Cortex of kidney (tissue), 1 donor: Measurements from ENCODE around the gene IP6K3.

Source experiments
- DNase-seq: peaks from one replicate; lab custom pipeline; 2025; lab: John Stamatoyannopoulos, UW

Gene IP6K3

GRCh38 chr6:33746651-33747100, at the start of gene IP6K3:
Gene IP6K3, minus strand, starts transcription at chr6:33746905. Its CDS starts 11,429 bp downstream, at chr6:33735476.
- DNase-seq: no peak

GRCh38 chr6:33794910-33795623, 48.4 kb upstream of the IP6K3 start:
- DNase-seq: no peak

DNA sequence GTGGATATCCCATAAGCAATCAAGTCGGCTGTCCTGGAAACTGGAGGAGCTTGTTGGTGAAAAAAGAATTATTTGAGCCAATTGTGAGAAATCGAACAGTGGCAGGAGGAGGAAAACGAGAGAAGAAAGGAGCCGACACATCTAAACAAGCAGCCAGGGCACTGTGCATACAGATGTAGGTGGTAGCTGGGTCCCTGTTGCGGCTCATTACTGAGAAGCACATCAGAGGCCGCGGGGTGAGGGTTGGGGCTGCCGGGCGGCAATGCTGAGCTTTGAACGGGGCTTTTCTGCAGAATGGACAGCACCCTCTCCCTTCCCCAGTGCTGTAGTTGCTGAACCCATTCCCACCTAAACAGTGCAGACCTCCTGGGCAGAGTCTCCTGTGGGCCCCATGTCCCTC, 46.3 kb upstream of the IP6K3 start:
- DNase-seq: no peak

GRCh38 chr6:33791620-33792019, 44.9 kb upstream of the IP6K3 start:
- DNase-seq: no peak

DNA sequence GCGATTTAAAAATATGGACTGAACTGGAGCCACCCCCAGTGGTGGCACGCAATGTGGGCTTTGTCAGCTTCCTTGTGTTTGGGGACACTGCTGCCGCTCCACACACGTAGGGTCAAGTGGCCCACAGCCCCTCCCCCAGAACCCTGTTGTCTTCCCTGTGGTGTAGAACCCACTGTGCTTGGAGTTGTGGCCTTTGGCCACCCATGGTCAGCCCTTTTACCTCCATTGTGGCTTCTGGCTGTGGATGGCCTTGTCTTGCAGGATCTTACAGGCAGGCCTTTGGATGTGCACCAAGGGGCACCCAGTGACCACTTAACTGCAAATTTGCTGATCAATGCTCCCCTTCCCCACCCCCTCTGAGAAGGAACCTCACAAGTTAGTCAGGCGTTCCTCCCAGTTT, 44.2 kb upstream of the IP6K3 start:
- no peak for DNase-seq

GRCh38 chr6:33790379-33790778, 43.7 kb upstream of the IP6K3 start:
- no peak for DNase-seq

DNA sequence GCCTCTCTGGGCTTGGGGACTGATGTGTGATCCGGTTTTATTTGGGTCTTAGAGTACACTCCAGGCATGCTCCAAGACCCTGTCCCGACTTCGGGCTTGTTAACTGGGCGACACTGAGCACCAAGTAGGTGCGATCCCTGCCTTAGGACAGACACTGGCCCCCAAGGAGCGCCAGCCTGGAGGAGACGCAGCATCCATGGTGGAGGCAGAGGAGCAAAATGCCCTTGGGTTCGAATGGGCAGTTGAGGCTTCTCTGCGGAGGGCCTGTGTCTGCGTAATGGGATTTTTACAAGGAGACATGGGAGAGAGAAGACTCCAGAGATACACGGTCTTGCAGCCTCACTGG, 42.8 kb upstream of the IP6K3 start:
- no peak for DNase-seq

DNA sequence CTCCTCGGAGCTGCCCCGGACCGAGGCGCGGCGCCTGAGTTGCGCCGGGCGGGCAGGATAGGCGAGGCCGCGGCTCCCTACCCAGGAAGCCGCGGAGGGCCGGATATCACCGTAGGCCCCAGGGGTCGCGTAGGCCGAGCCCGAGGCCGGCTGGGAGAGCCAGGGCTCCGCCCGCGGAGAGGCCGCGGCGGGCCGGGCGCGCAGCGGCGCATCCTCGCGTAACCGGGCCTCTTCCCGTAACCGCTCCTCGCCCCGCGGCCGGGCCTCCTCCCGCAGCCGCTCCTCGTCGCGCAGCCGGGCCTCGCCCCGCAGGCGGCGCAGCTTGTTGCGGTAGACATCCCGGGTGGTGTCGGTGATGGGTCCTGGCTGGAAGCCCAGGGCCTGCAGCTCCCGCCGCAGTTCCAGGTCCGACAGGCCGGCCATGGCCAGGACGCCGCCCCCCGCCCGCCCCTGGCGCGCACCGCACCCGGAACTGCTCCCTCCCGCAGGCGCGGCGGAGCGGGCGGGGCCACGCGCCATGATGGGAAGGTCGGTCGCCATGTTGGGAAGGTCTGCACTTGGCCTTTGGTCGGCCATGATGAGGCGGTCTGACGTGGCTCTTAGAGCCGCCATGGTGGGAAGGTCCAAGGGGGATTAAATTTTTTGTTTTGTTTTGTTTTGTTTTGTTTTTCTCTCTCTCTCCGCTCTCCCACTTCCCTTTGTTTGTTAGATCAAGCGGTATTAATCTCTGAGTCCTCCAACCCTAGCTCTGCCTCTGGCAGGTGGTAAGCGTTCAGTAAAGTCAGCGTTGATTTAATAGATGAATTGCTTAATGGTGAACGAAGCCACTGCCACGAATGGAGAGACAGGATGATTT, 42.2 kb upstream of the IP6K3 start, which contains the start of gene LEMD2:
Gene LEMD2, minus strand, starts transcription at position 437 of the 856 bp plus-strand sequence. Its CDS starts 14 bp downstream, at position 423.
- DNase-seq: no peak

- no peak for DNase-seq
Measured at GRCh38 chr6:33787954-33788693, 41.4 kb upstream of the IP6K3 start.

GRCh38 chr6:33787346-33787953, 40.7 kb upstream of the IP6K3 start:
- no peak for DNase-seq

- no peak for DNase-seq
Measured at GRCh38 chr6:33786736-33787135, 40.0 kb upstream of the IP6K3 start.

DNA sequence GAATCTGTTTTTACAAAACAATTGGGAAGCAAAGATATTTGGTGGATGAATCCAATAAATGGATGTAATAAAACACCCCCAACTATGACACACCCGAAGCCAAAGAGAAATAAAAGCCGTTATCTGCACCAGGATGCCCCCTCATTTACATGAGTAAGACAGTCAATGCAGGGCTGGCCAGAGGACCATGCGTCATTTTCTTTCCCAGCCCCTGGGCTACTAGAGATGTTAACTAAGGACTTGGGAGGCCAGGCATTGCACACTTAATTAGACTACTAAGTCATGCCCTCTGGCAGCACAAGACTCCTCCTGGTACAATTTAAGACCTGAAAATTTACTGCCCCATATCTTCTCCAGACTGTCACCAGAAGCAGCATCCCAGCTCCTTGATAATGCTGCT, 39.1 kb upstream of the IP6K3 start:
- no peak for DNase-seq

GRCh38 chr6:33784787-33785186, 38.1 kb upstream of the IP6K3 start:
- DNase-seq: no peak

DNA sequence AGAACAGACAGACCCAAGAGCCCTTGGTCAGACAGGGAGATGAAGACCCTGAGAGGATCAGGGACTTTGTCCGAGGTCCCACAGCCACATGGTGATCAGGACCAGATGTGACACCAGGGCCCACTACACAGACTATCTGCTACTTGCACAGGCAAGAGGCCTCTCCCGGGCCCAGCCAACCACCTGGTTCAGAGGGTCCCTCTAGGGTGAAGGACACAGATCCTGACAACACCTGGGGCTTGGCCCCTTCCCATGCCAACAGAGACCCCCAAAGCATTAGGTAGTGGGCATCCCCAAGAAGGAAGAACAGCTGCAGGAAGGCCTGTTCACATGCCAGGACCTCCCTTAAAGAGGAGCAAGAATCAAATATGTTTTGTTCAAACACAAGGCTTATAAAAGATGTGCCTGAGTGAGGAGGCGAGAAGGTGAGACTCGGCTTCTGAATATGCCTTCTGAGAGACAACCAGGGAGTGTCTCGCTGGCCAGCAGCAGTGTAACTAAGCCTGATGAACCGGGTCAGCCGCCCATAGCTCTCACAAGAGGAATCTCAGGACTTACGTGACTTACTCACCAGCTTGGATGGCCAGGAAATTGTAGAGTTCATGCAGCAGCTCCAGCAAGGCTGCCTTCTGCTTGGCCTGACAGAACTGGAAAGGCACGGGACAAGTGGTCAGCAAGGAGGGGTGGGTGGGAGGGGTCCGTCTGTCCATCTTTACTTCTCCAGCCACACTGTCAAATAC, 37.2 kb upstream of the IP6K3 start:
- no peak for DNase-seq

- no peak for DNase-seq
Measured at GRCh38 chr6:33782561-33782960, 35.9 kb upstream of the IP6K3 start.

GRCh38 chr6:33781131-33781975, 34.6 kb upstream of the IP6K3 start:
- DNase-seq: no peak

- DNase-seq: no peak
Measured at GRCh38 chr6:33779895-33780294, 33.2 kb upstream of the IP6K3 start.

DNA sequence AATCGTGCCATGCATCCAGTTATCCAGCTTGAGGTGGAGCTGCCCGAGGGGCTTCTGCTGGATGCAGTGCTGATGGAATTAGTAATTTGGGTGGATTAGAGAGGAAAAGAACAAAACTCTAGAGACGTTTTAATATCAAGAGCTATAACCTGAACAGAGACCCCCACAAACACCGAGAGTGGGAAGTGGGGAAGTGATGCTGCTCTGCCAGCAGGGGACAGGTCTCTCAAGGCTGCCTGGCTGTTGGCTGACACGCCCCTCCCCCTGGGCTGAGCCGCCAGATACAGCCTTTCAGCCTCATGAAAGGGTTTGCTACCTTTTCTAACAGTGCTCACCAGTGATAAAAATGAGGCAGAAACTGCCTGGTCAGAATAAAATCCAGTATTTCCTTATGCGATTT, 32.6 kb upstream of the IP6K3 start:
- no peak for DNase-seq

DNA sequence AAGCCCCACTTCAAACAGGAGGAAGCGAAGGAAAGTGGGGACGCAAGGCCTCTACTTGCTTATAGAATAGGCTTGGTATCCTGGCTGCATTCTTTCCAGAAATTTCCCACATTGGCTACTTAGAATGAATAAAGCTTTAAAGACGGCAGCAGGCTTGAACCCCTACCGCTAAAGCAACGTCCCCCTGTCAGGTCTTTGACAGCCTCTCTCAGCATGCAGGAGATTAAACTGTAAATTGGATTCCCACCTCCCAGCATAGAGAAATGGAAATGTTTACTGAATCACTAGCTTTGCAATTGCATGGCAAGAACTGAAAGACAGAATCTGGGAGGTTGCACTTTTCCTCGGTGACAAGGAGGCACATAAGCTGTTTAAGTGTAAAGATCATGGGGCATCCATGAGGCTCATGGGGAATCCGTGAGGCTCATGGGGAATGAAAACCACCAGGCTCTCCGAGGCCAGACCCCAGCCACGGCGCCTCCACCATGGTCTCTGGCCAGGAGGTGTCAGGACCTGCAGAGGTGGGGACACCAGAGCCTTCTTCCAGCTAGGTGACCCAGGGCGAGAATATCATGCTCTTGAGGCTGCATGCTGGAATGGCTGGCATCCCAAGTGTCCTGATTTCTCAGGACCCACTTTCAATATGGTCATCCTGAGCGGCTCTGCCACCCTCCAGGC, 31.9 kb upstream of the IP6K3 start:
- DNase-seq: no peak
